CMK (cell line): ENCODE results near the gene C12orf42.
"Not testable (repeated sequence)": the region's sequence is repeated elsewhere in the genome, so short reads cannot be mapped to it uniquely, and the experiment has no call there.

Source experiments
- DNase-seq: peaks from one replicate; pipeline ENCODE4 v3.0.0-alpha.2; 2010; ENCODE audit warnings: low read depth

C12orf42 gene

GRCh38 chr12:103494734-103495468 is 867 bp downstream of the C12orf42 start:
- DNase-seq: no peak

- DNase-seq: no peak
These were observed 1.6 kb downstream of the C12orf42 start for GRCh38 chr12:103494051-103494733.

- no peak for DNase-seq
These were observed 2.6 kb downstream of the C12orf42 start for GRCh38 chr12:103493199-103493598.

GRCh38 chr12:103482365-103482764 is 13.4 kb downstream of the C12orf42 start:
- no peak for DNase-seq

- DNase-seq: no peak
These were observed 20.7 kb downstream of the C12orf42 start for GRCh38 chr12:103475073-103475472.

GRCh38 chr12:103470664-103471063 is 25.1 kb downstream of the C12orf42 start:
- no peak for DNase-seq

GRCh38 chr12:103469719-103470118 is 26.0 kb downstream of the C12orf42 start:
- no peak for DNase-seq

- DNase-seq: no peak
These were observed 26.9 kb downstream of the C12orf42 start for GRCh38 chr12:103468837-103469236.

GRCh38 chr12:103462675-103463074 is 33.1 kb downstream of the C12orf42 start:
- no peak for DNase-seq

GRCh38 chr12:103457471-103457870 is 38.3 kb downstream of the C12orf42 start:
- no peak for DNase-seq

- DNase-seq: no peak
These were observed 39.8 kb downstream of the C12orf42 start for GRCh38 chr12:103456006-103456405.

GRCh38 chr12:103455020-103455763 is 40.6 kb downstream of the C12orf42 start:
- peak; percentile 81 for DNase-seq

GRCh38 chr12:103444983-103445382 is 50.8 kb downstream of the C12orf42 start:
- DNase-seq: no peak

GRCh38 chr12:103442822-103443221 is 52.9 kb downstream of the C12orf42 start:
- no peak for DNase-seq

GRCh38 chr12:103442182-103442555 is 53.6 kb downstream of the C12orf42 start:
- DNase-seq: no peak

GRCh38 chr12:103441437-103442181 is 54.2 kb downstream of the C12orf42 start:
- no peak for DNase-seq

- not testable (repeated sequence) for DNase-seq
These were observed 61.3 kb downstream of the C12orf42 start for GRCh38 chr12:103434165-103435105.

GRCh38 chr12:103431950-103432349 is 63.8 kb downstream of the C12orf42 start:
- no peak for DNase-seq

GRCh38 chr12:103431387-103431786 is 64.4 kb downstream of the C12orf42 start:
- no peak for DNase-seq

- not testable (repeated sequence) for DNase-seq
These were observed 70.1 kb downstream of the C12orf42 start for GRCh38 chr12:103425674-103426073.
